HG02870 (cell line): ENCODE measurements around the gene LASP1.
A peak's percentile ranks its signal among the peaks of the same experiment; 100 is the strongest.

Source experiments
- ATAC-seq: cut with Tn5 transposase; IDR thresholded peaks from one replicate; pipeline ENCODE4 v1.9.1; 2021; ENCODE audit warnings: mild to moderate bottlenecking, moderate library complexity; ENCODE audit not compliant: unreplicated experiment

Gene LASP1

GRCh38 chr17:38885728-38886642, 16.1 kb downstream of the LASP1 start:
- ATAC-seq: no peak

DNA sequence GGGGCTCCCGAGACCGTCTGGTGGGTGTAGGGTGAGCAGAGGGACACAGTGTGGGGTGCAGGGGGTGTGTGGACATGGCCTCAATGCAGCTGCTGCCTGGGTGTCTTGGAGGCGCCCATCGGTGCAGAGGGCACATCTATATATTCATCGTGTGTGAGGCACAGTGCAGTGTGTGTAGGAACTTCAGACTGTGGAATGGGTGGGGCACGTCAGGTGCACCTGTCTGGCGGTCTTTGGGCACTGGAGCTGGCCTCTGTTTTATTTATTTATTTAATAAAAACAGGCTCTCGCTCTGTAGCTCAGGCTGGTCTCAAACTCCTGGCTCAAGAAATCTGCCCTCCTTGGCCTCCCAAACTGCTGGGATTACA, 16.8 kb downstream of the LASP1 start:
- no peak for ATAC-seq

DNA sequence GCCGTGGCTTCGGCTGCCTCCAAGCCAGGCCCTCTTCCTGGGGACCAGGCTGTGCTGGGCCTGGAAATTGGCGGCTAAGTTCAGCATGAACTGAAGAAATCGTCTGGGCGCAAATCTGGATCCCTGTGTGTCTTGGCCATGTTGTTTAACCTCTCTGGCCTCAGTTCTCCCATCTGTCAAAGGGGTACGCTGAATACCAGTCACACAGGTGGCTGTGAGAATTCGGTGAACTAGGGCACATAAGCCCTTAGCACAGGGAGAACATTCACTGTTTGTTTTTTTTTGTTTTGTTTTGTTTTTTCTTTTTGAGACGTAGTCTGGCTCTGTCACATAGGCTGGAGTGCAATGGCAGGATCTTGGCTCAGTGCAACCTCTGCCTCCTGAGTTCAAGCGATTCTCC, 19.0 kb downstream of the LASP1 start:
- no peak for ATAC-seq

GRCh38 chr17:38889745-38890409, 20.0 kb downstream of the LASP1 start:
- no peak for ATAC-seq

GRCh38 chr17:38890410-38890746, 20.5 kb downstream of the LASP1 start:
- no peak for ATAC-seq

DNA sequence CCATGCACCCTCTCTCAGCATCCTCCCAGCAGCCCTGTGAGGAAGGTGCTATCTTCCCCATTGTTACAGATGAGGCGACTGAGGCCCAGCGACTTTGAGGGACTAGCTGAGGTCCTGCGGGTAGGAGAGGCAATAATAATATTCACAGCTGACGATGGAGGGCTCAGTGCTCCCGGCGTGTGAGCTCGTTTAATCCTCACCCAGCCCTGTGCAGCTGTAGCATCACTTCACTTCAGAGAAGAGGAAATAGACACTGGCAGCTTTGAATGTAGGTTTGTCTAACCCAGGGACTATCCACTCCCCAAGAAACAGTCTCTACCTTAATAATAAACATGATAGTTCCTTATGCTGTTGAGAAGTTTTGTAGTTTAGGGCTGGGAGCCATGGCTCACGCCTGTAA, 21.6 kb downstream of the LASP1 start:
- no peak for ATAC-seq

GRCh38 chr17:38892083-38892482, 22.2 kb downstream of the LASP1 start:
- ATAC-seq: no peak

DNA sequence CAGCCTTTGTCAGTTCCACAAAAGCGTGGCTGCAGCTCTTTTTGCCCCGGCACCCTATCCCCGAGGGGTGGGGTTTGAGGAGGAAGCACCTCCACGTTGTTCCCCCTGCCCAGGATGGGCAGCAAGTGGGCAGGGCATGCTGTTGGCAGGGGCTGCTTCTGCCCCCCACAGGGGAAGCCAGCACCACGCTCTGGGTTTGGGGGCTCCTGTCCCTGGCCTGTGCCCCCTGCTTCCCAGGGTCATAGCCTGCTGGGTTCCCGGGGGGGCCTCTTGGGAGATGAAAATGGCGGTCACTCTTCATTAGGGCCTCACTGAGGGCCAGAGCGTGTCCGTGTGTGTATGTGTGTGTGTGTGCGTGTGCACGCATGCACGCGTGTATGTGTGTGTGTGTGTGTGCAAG, 22.8 kb downstream of the LASP1 start:
- no peak for ATAC-seq

GRCh38 chr17:38893113-38893512, 23.3 kb downstream of the LASP1 start:
- no peak for ATAC-seq

DNA sequence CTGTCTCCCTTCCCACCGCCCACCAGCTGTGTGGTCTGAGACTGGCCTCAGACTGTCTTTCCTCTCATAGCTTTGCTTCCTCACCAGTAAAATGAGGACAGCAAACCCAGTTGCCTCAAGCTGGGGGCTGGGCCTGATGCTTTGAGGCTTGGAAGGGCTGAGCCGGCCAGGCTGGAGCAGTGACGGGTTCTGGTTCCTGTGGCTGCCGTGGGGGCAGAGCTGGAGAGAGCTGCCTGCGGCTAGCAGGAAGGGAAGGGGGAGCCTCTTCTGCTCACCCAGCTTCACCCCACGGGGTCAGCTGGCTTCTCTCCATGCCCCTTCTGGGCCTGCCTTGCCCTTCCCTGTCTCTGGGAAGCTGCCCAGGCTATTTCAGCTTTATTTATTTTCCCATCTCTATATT, 23.7 kb downstream of the LASP1 start:
- no peak for ATAC-seq

- ATAC-seq: no peak
Observed at GRCh38 chr17:38894276-38894675, 24.4 kb downstream of the LASP1 start.

DNA sequence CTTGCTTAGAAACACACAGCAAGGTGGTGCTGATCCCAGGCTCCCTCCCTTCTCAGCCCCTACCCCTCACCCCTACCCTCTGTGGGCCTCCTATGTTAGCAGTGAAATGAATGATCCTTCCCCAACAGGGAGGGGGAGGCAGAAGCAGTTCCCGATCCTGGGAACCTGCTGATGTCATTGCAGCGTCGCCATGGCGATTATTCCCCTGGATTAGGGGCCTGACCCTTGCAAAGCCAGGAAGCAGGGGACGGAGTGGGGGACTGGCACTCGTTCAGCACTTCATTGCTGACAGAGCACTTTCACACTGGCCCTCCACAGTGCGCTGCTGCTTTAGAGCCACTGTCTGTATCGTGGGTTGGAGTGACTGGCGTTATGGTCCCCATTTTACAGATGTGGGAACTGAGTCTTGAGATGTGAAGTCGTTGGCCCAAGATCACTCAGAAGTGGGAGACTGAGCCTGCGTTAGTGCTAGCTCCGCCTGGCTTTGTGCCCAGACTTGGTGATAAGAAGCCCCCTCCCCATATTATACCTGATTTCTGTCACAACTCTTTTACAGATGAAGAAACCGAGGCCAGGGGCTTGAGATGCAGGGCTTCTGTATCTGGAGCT, 26.6 kb downstream of the LASP1 start:
- ATAC-seq: no peak

DNA sequence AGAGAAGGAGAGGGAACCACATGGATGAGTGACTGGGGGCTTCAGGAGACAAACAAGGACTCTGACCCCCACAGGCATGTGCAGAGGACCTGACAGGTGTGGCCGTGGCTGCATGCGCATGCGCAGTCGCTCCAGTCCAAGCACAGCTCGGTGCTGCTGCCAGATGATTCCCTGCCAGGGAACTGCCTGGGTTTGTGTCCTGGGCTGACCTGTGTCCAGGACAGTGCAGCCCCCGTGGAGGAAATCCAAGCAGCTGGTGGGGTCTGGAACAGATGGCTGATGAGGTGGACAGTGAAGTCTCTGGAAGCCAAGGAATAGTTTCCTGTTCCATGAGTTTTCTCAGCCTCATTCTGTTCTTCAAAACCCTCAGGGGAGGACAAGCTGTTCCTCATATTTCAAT, 27.3 kb downstream of the LASP1 start:
- no peak for ATAC-seq

GRCh38 chr17:38897671-38898290, 27.9 kb downstream of the LASP1 start:
- no peak for ATAC-seq

GRCh38 chr17:38898291-38898679, 28.4 kb downstream of the LASP1 start:
- no peak for ATAC-seq

- peak; percentile 79 for ATAC-seq
Observed at GRCh38 chr17:38898812-38899348, 29.0 kb downstream of the LASP1 start.

DNA sequence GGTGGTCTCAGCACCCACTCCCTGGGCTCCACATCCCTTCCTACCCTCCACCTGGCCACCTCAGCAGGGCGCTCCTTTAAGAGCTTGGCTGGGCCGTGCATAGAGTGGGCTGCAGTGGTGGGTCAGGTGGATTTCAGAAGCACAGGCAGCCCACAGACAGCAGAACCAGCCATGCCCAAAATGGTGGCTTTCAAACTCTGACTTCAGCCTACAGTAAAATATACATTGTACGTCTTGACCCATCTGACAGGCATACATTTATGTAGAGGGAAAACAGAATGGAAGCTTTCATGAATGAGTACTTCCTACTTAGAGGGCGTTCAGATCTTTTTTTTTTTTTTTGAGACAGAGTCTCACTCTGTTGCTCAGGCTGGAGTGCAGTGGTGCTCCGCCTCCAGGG, 29.6 kb downstream of the LASP1 start:
- no peak for ATAC-seq

- ATAC-seq: no peak
Observed at GRCh38 chr17:38900978-38901656, 31.3 kb downstream of the LASP1 start.

GRCh38 chr17:38903404-38903803, 33.5 kb downstream of the LASP1 start:
- ATAC-seq: no peak

- ATAC-seq: no peak
Observed at GRCh38 chr17:38904892-38905291, 35.0 kb downstream of the LASP1 start.

DNA sequence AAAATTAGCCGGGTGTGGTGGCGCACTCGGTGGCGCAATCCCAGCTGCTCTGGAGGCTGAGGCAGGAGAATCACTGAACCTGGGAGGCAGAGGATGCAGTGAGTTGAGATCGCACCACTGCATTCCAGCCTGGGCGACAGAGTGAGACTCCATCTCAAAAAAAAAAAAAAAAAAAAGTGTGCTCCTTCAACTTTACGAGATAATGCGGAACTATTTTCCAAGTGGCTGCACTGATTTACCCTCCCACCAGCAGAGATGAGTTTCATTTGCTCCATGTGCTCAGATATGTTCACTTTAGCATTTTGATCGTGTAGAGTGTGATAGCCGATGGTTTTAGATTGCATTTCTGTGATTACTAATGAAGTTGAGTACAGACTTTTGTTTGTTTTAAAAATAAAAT, 35.5 kb downstream of the LASP1 start:
- ATAC-seq: no peak
